Astrocyte of the cerebellum (primary cell): ENCODE data around the gene VGF.

Source experiments
- DNase-seq: peaks from one replicate; pipeline ENCODE4 v3.0.0-alpha.2; 2011; ENCODE audit warnings: low read depth
- H3K4me3 ChIP-seq: 2 replicates; pipeline ENCODE4 v1.5.1; 2011; ENCODE audit warnings: mild to moderate bottlenecking, low read depth, low read length, moderate library complexity
- CTCF ChIP-seq: IDR thresholded peaks from 2 replicates; pipeline ENCODE4 v1.5.1; 2012; ENCODE audit warnings: low read length, low read depth, moderate library complexity, mild to moderate bottlenecking; ENCODE audit errors: missing control alignments
- in situ Hi-C: cut with HindIII; loops from 2 replicates; pipeline ENCODE4 v1.10.0; 2017; ENCODE audit warnings: low sequenced_read_pairs

Gene VGF

GRCh38 chr7:101166648-101166908, 1.2 kb upstream of the VGF start:
- H3K4me3 ChIP-seq = no peak overlapping the region
- in situ Hi-C loops = no loop called here
- TF ChIP-seq CTCF = no peak
- no peak for DNase-seq

- in situ Hi-C loops = no loop called here
- DNase-seq = no peak
- peak overlapping the region; percentile 6 for H3K4me3 ChIP-seq
- TF ChIP-seq CTCF = no peak
These were observed 734 bp upstream of the VGF start for GRCh38 chr7:101165958-101166647.

GRCh38 chr7:101164071-101164840, 1.1 kb downstream of the VGF start:
- in situ Hi-C loops = no loop called here
- DNase-seq = no peak
- no peak overlapping the region for H3K4me3 ChIP-seq
- no peak for TF ChIP-seq CTCF

- in situ Hi-C loops = no loop called here
- H3K4me3 ChIP-seq = peak overlapping the region; percentile 28
- no peak for DNase-seq
- TF ChIP-seq CTCF = no peak
These were observed 1.9 kb downstream of the VGF start for GRCh38 chr7:101163279-101164070.

- DNase-seq = no peak
- in situ Hi-C loops = no loop called here
- no peak for TF ChIP-seq CTCF
- peak overlapping the region; percentile 28 for H3K4me3 ChIP-seq
These were observed 2.7 kb downstream of the VGF start for GRCh38 chr7:101162551-101163278.
